Endothelial cell of umbilical vein (primary cell): ENCODE data around the gene PAIP2.

ENCODE experiments used
- EZH2 ChIP-seq: IDR thresholded peaks from 2 replicates; pipeline ENCODE4 v1.6.1; 2012; ENCODE audit warnings: borderline replicate concordance, low read depth, mild to moderate bottlenecking, moderate library complexity, low read length, inconsistent platforms; ENCODE audit not compliant: severe bottlenecking
- FOS ChIP-seq: IDR thresholded peaks from 2 replicates; pipeline ENCODE4 v1.6.1; 2011; ENCODE audit warnings: mild to moderate bottlenecking, low read length, moderate library complexity, borderline replicate concordance; ENCODE audit not compliant: insufficient read depth
- JUN ChIP-seq: IDR thresholded peaks from 2 replicates; pipeline ENCODE4 v1.6.1; 2011; ENCODE audit warnings: borderline replicate concordance, low read depth; ENCODE audit not compliant: insufficient read length, insufficient read depth
- MYC ChIP-seq: IDR thresholded peaks from one replicate; pipeline ENCODE4 v1.6.1; 2011; ENCODE audit warnings: mild to moderate bottlenecking, low read depth, low read length
- POLR2A ChIP-seq: IDR thresholded peaks from 2 replicates; pipeline ENCODE4 v1.6.1; 2012; ENCODE audit warnings: low read depth, mild to moderate bottlenecking, control low read depth, low read length
- POLR2AphosphoS5 ChIP-seq: IDR thresholded peaks from 2 replicates; pipeline ENCODE4 v1.6.1; 2012; ENCODE audit warnings: low read depth, mild to moderate bottlenecking, control low read depth, low read length, moderate library complexity; ENCODE audit not compliant: insufficient read depth
- TF ChIP-seq, protein P1 (sequence below), 2 donors: IDR thresholded peaks; 1 replicate in 1 of 2; 2 replicates in 1 of 2; pipeline ENCODE4 v1.5.1; 2011; ENCODE audit warnings: low read length in 2 of 2, mild to moderate bottlenecking in 2 of 2, moderate library complexity in 2 of 2, control low read depth in 1 of 2, inconsistent platforms in 1 of 2, low read depth in 1 of 2; ENCODE audit not compliant: insufficient read depth in 1 of 2; ENCODE audit errors: extremely low read depth in 1 of 2
- TF ChIP-seq, protein P2 (sequence below): IDR thresholded peaks from 2 replicates; pipeline ENCODE4 v1.6.1; 2011; ENCODE audit not compliant: insufficient read depth, insufficient read length

- TF ChIP-seq, protein P1, sequence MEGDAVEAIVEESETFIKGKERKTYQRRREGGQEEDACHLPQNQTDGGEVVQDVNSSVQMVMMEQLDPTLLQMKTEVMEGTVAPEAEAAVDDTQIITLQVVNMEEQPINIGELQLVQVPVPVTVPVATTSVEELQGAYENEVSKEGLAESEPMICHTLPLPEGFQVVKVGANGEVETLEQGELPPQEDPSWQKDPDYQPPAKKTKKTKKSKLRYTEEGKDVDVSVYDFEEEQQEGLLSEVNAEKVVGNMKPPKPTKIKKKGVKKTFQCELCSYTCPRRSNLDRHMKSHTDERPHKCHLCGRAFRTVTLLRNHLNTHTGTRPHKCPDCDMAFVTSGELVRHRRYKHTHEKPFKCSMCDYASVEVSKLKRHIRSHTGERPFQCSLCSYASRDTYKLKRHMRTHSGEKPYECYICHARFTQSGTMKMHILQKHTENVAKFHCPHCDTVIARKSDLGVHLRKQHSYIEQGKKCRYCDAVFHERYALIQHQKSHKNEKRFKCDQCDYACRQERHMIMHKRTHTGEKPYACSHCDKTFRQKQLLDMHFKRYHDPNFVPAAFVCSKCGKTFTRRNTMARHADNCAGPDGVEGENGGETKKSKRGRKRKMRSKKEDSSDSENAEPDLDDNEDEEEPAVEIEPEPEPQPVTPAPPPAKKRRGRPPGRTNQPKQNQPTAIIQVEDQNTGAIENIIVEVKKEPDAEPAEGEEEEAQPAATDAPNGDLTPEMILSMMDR (IDR thresholded peaks at IDR 0.05; ENCODE audit: extremely low read depth in 1 of 2, insufficient read depth in 1 of 2, low read depth in 1 of 2, low read length in 2 of 2), result no peak
- no peak for TF ChIP-seq POLR2A
- TF ChIP-seq EZH2, result no peak
- no peak for TF ChIP-seq FOS
- no peak for TF ChIP-seq POLR2AphosphoS5
- TF ChIP-seq, protein P2, sequence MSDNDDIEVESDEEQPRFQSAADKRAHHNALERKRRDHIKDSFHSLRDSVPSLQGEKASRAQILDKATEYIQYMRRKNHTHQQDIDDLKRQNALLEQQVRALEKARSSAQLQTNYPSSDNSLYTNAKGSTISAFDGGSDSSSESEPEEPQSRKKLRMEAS, result no peak
- TF ChIP-seq JUN, result no peak
- TF ChIP-seq MYC, result no peak
Measured at GRCh38 chr5:139387611-139388197, 46.0 kb downstream of the PAIP2 start.
